Lung (tissue), 12 donors: ENCODE results near the gene CELA1. TPM values are rescaled to one million over a fixed set of nuclear protein-coding genes. Genes with fewer than 3 reads are reported as not detected.

Experiments used
- ATAC-seq: fragments of 200-7000 bp; cut with Tn5 transposase; one replicate; pipeline ENCODE4 v1.9.1; 2020; ENCODE audit warnings: moderate number of reproducible peaks; ENCODE audit not compliant: insufficient read depth, low FRiP score
- DNase-seq, 3 donors: peaks; one replicate each; pipeline ENCODE4 v3.0.0-alpha.2; 2013 to 2017
- H3K27ac ChIP-seq, 2 donors: one replicate each; pipeline ENCODE4 v1.5.1; 2013; ENCODE audit warnings: mild to moderate bottlenecking in 2 of 2, moderate library complexity in 2 of 2, control low read depth in 1 of 2, inconsistent platforms in 1 of 2, low read depth in 1 of 2, low read length in 1 of 2
- H3K27me3 ChIP-seq, 3 donors: one replicate each; pipeline ENCODE4 v1.5.1; 2013; ENCODE audit warnings: low read length in 2 of 3; ENCODE audit not compliant: control insufficient read depth in 3 of 3, insufficient read depth in 3 of 3
- H3K36me3 ChIP-seq, 4 donors: one replicate each; pipeline ENCODE4 v1.5.1; 2013; ENCODE audit warnings: low read length in 4 of 4, mild to moderate bottlenecking in 1 of 4, moderate library complexity in 1 of 4; ENCODE audit not compliant: control insufficient read depth in 4 of 4, insufficient read depth in 4 of 4
- H3K4me1 ChIP-seq, 5 donors: one replicate each; pipeline ENCODE4 v1.5.1; 2013; ENCODE audit warnings: low read length in 5 of 5, mild to moderate bottlenecking in 2 of 5, moderate library complexity in 1 of 5; ENCODE audit not compliant: control insufficient read depth in 5 of 5, insufficient read depth in 5 of 5
- H3K4me3 ChIP-seq: one replicate; pipeline ENCODE4 v1.5.1; 2013; ENCODE audit warnings: mild to moderate bottlenecking, control low read depth, moderate library complexity
- H3K9ac ChIP-seq, 2 donors: one replicate each; pipeline ENCODE4 v1.5.1; 2013; ENCODE audit warnings: low read length in 2 of 2, control low read depth in 1 of 2; ENCODE audit not compliant: insufficient read depth in 1 of 2
- H3K9me3 ChIP-seq, 4 donors: one replicate each; pipeline ENCODE4 v1.5.1; 2013; ENCODE audit warnings: low read length in 3 of 4, mild to moderate bottlenecking in 1 of 4, moderate library complexity in 1 of 4; ENCODE audit not compliant: control insufficient read depth in 4 of 4, insufficient read depth in 3 of 4
- CTCF ChIP-seq: IDR thresholded peaks from 2 replicates; pipeline ENCODE4 v1.5.1; 2012; ENCODE audit warnings: mild to moderate bottlenecking; ENCODE audit errors: control extremely low read depth, extremely low read depth
- WGBS, 2 donors: extraction: QIAGEN DNeasy Blood & Tissue Kit; methylation state at CpG; one replicate each; pipeline ENCODE4 v1.1.7; 2013; 5-methylcytosine and 5-hydroxymethylcytosine counted together
- polyA plus RNA-seq, 2 donors: library from polyadenylated mRNA; stranded (reverse); fragments of 200-250 nt; gene quantifications; one replicate each; pipeline ENCODE4 v1.2.1, GENCODE V29; 2013
- total RNA-seq, 2 donors: library from RNA; depleted of rRNA in 1 of 2; stranded (reverse); fragments of >200 nt in 1 of 2; gene quantifications; one replicate each; pipeline ENCODE4 v1.2.1, GENCODE V29; 2014 to 2021
- donor health status: control.
- donor health status: control.
- donor health status: Bipolar disorder and iron deficiency.
- donor health status: healthy.
- donor health status: DM: yes; HTN: yes; CAD: no.

The CELA1 gene
- total and polyA plus RNA-seq, 4 donors: 0.05 TPM; not detected in 3

GRCh38 chr12:51382173-51382572 lies 35.7 kb upstream of the CELA1 start:
- WGBS, 2 donors: 88 to 91% methylated on average over 7 of the region's 7 CpGs
- H3K36me3 ChIP-seq: no peaks in the 10 kb centered on the region
- no peak overlapping the region for H3K9ac ChIP-seq
- peaks cover 0 to 5% (median 0%) of the 10 kb centered on the region in 5 donors for H3K4me1 ChIP-seq
- H3K27ac ChIP-seq: no peak overlapping the region
- H3K27me3 ChIP-seq: no peaks in the 10 kb centered on the region
- no peaks in the 10 kb centered on the region for H3K9me3 ChIP-seq
- H3K4me3 ChIP-seq: no peak overlapping the region
- DNase-seq: no peak
- ATAC-seq: no peak
- TF ChIP-seq CTCF: no peak

GRCh38 chr12:51381226-51382079 lies 35.0 kb upstream of the CELA1 start:
- no peaks in the 10 kb centered on the region for H3K4me1 ChIP-seq
- ATAC-seq: no peak
- peak; percentile 26 to 51 (median 42) for DNase-seq
- no peak for TF ChIP-seq CTCF
- 58 to 64% methylated on average over 5 of the region's 5 CpGs for WGBS, 2 donors
- H3K9me3 ChIP-seq: no peaks in the 10 kb centered on the region
- H3K27me3 ChIP-seq: no peaks in the 10 kb centered on the region
- peaks cover 0 to 2% (median 0%) of the 10 kb centered on the region in 4 donors for H3K36me3 ChIP-seq
- H3K27ac ChIP-seq: no peak overlapping the region
- H3K4me3 ChIP-seq: no peak overlapping the region
- no peak overlapping the region for H3K9ac ChIP-seq

GRCh38 chr12:51379571-51379970 lies 33.1 kb upstream of the CELA1 start:
- Histone ChIP-seq H3K27ac (no peak overlapping the region), H3K9ac (no peak overlapping the region), H3K4me1 (no peaks in the 10 kb centered on the region), H3K36me3 (peaks cover 0 to 2% (median 0%) of the 10 kb centered on the region in 4 donors), H3K9me3 (no peaks in the 10 kb centered on the region), H3K4me3 (no peak overlapping the region), H3K27me3 (no peaks in the 10 kb centered on the region)
- DNase-seq: no peak
- no peak for ATAC-seq
- WGBS, 2 donors: 92 to 94% methylated on average over 11 of the region's 11 CpGs
- TF ChIP-seq CTCF: no peak

- no peak for DNase-seq
- Histone ChIP-seq H3K4me3 (no peak overlapping the region), H3K27ac (no peak overlapping the region), H3K9me3 (no peaks in the 10 kb centered on the region), H3K36me3 (peaks cover 0 to 2% (median 0%) of the 10 kb centered on the region in 4 donors), H3K9ac (no peak overlapping the region), H3K27me3 (no peaks in the 10 kb centered on the region), H3K4me1 (no peaks in the 10 kb centered on the region)
- no peak for TF ChIP-seq CTCF
- no peak for ATAC-seq
- WGBS, 2 donors: 63 to 71% methylated on average over 2 of the region's 2 CpGs
Observed at GRCh38 chr12:51378749-51379148, 32.3 kb upstream of the CELA1 start.
